Stimulated activated memory B cell treated with anti-CD40 and anti-IgM and Interleukin-4, amounts not matched to agents 10 μg/mL and 1 μg/mL and 100 μg/mL, for 72 hours (primary cell): ENCODE data around the gene TMEM106C.

Source experiments
- ATAC-seq: fragments of 150-1000 bp; cut with Tn5 transposase; 2 replicates; pipeline ENCODE4 v1.10.0; 2021
- H3K27ac Mint-ChIP-seq: one replicate; pipeline ENCODE4 v1.8.0; 2022; ENCODE audit warnings: mild to moderate bottlenecking, mixed read lengths
- H3K27me3 Mint-ChIP-seq: one replicate; pipeline ENCODE4 v1.8.0; 2022; ENCODE audit warnings: mixed read lengths
- H3K36me3 Mint-ChIP-seq: one replicate; pipeline ENCODE4 v1.8.0; 2022; ENCODE audit warnings: mixed read lengths
- H3K4me1 Mint-ChIP-seq: one replicate; pipeline ENCODE4 v1.8.0; 2022; ENCODE audit warnings: mixed read lengths
- H3K4me3 Mint-ChIP-seq: one replicate; pipeline ENCODE4 v1.8.0; 2022; ENCODE audit warnings: mild to moderate bottlenecking, moderate library complexity, mixed read lengths
- H3K9me3 Mint-ChIP-seq: one replicate; pipeline ENCODE4 v1.8.0; 2022; ENCODE audit warnings: mixed read lengths

TMEM106C gene

DNA sequence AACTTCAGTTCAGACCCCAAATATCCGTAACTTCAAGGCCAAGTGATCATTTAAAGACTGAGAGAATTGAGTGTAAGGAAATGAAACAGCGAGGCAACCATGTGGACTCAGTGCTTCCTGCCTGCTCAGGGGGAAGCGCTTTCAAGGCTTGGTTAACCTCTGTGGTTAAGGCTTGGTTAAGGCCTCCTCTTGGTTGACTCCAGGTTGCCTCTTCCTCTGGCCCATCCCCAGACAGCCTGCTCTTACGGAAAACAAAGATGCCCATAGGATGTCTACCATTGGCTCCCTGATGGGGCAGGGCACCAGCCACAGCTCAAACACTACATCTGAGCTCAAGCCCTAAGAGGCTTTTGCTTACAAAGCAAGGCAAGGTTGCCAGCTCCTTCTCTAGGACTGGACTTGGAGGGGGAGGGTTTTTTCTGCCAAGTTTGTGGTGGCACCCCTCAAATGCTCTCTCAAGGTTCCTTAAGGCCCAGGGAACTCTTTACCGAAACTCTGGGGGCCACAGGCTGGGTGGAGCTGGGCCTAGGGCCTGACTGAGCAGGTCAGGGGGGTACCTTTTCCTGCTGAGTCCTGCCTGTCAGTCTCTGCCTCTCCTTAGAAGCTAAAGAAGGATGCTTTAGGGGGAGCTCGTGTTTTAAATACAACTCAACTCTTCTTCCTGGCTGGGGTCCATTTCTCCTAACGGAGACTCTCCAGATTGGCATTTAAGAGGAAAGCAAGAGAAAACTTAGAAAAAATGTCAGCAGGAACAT is 27.1 kb downstream of the TMEM106C start:
- no peak overlapping the region for H3K4me3 Mint-ChIP-seq

DNA sequence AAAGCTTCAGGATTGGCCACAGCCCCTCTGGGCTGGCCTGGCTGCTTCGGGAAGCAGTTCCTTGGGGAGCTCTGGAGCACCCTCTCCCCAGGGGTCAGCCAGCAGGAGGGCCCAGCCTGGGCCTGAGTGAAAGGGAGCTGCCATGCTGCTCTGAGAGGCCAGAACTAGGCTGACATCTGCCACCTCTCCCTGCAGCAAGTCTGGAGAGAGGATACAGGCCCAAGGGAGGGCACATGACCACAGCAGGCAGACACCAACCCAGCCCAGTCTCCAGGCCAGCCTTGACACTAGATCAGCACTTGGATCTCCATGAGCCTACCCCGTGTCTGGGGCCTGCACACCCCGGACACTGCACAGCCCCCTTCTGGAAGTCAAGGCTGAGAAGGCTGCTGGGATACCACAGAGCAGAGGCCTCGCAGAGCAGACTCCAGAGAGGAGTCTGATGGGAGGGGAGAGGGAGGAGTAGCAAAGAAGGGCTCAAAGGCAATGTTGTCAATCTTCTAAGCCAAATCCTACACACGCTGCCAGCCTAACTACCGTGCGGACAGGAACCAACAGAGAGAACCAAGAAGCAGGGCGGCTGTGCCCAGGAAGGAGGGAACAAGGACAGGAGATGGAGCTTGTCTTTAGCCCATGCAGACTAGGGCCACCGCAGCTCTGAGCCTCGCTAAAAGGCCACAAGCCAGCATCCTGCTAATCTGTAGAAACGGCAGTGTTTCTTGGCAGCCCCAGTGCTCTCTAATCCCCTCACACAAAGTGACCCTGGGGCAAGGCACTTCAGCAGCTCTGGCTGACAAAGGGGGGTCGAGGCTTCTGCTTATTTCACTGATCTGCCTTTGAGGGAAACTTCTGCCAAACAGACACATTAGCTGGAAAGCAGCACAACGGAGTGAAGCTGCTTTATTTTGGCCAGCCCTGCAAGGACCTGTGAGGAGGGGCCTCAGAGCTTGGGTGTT is 28.0 kb downstream of the TMEM106C start:
- H3K27me3 Mint-ChIP-seq, result peaks cover 39% of the 10 kb centered on the region
- ATAC-seq, result no peak
- no peak overlapping the region for H3K27ac Mint-ChIP-seq
- no peaks in the 10 kb centered on the region for H3K36me3 Mint-ChIP-seq
- no peak overlapping the region for H3K4me3 Mint-ChIP-seq
- no peaks in the 10 kb centered on the region for H3K9me3 Mint-ChIP-seq
- peaks cover 37% of the 10 kb centered on the region for H3K4me1 Mint-ChIP-seq

More for the DNA sequence above, 27.1 kb downstream of the TMEM106C start:
- Mint-ChIP-seq H3K36me3 (no peaks in the 10 kb centered on the region), H3K4me1 (peaks cover 39% of the 10 kb centered on the region), H3K27ac (peak overlapping the region; percentile 45), H3K27me3 (peaks cover 33% of the 10 kb centered on the region), H3K9me3 (no peaks in the 10 kb centered on the region)
- peak; percentile 94 for ATAC-seq

DNA sequence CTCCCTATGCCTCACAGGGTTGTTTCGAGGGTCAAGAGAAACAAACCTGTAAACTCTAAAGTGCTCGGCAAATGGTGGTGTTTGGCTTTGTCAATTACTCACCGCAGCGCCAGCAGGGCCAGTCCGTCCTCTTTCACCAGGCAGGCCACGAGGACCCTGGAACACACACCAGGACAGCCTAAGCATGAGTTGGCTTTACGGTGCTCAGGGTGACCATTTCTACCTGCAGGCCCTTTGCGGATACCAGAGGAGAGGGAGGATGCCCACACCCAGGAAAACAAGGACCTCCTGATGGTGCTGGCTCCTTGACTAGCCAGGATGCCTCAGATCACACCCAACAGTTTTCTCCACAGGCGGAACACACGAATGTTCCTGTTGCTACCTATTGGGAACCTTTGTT is 29.4 kb downstream of the TMEM106C start:
- peaks cover 34% of the 10 kb centered on the region for H3K4me1 Mint-ChIP-seq
- H3K36me3 Mint-ChIP-seq, result no peaks in the 10 kb centered on the region
- H3K27me3 Mint-ChIP-seq, result peaks cover 50% of the 10 kb centered on the region
- no peak for ATAC-seq
- no peak overlapping the region for H3K27ac Mint-ChIP-seq
- H3K9me3 Mint-ChIP-seq, result no peaks in the 10 kb centered on the region
- H3K4me3 Mint-ChIP-seq, result no peak overlapping the region

DNA sequence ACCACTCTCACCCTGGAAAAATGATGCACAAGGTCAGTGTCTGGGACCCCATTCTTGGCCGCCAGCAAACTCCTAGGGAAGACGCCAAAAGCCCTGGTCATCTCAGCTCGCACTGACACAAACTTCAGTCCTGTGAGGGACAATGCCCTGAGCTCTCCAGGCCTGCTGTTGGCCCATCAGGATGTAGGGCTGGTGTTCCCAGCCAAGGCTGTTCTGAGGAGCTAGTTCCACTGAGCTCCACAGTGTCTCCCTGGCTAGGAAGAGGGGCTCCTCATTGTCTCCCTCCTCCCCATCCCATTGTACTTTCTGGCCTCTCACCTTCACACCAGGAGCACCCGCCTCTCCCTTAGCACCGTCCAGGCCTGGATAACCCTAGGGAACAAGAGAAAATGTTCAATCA is 30.1 kb downstream of the TMEM106C start:
- ATAC-seq, result no peak
- H3K4me1 Mint-ChIP-seq, result peaks cover 28% of the 10 kb centered on the region
- no peaks in the 10 kb centered on the region for H3K36me3 Mint-ChIP-seq
- H3K27ac Mint-ChIP-seq, result no peak overlapping the region
- H3K9me3 Mint-ChIP-seq, result no peaks in the 10 kb centered on the region
- H3K27me3 Mint-ChIP-seq, result peaks cover 52% of the 10 kb centered on the region
- no peak overlapping the region for H3K4me3 Mint-ChIP-seq

DNA sequence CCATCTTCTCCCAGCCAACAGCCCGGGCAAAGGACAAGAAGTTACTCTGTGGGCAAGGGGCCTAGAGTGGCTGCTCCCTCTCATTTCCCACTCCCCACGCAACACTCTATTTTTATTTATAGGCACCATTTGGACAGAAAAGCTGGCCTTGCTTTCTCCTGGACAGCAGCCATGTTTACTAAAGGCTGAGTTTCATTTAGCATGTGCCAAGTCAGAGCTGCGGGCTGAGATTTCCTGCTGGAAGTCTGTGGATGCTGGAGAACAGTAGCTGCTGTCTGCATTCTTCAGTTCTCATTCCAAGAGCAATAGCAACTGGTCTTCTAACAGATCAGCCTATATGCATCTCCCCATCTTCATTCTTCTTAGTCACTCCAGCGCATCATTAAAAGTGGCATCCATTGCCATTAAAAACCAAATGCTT is 32.6 kb downstream of the TMEM106C start:
- no peaks in the 10 kb centered on the region for H3K9me3 Mint-ChIP-seq
- no peaks in the 10 kb centered on the region for H3K36me3 Mint-ChIP-seq
- H3K4me3 Mint-ChIP-seq, result no peak overlapping the region
- H3K27ac Mint-ChIP-seq, result no peak overlapping the region
- ATAC-seq, result no peak
- peaks cover 8% of the 10 kb centered on the region for H3K4me1 Mint-ChIP-seq
- H3K27me3 Mint-ChIP-seq, result peaks cover 71% of the 10 kb centered on the region

DNA sequence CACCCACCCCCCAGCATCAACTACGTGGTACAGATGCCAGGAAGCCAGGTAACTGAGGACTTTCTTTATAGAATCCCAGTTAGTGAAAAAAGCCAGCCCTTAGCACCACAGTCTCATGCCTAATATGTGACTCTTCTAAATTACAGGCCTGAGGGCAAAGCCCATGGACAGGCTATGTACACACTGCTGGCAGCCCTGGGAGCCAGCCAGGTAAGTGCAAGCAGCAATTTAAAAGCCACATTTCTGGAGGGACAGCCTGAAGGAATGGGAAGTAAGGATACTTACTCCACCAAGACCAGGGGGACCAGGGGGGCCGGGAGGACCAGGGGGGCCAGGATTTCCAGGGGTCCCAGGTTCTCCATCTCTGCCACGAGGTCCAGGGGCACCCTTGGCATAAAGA is 33.9 kb downstream of the TMEM106C start:
- Mint-ChIP-seq H3K36me3 (no peaks in the 10 kb centered on the region), H3K27me3 (peaks cover 85% of the 10 kb centered on the region), H3K9me3 (no peaks in the 10 kb centered on the region), H3K4me3 (no peak overlapping the region), H3K27ac (no peak overlapping the region), H3K4me1 (peaks cover 16% of the 10 kb centered on the region)
- ATAC-seq, result no peak

DNA sequence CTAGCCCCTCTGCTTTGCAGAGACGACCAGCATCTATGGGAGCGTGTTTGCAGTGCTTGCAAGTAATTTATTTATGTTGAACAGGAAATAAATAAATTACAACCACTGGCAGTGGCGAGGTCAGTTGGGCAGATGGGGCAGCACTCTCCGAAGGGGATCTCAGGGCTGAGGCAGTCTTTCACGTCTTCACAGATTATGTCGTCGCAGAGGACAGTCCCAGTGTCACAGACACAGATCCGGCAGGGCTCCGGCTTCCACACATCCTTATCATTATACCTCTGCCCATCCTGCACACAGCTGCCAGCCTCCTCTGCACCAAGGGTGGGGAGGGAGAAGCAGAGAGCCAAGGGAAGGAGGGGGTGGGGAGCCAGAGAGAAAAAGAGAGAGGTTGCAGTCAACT is 36.4 kb downstream of the TMEM106C start:
- Mint-ChIP-seq H3K27me3 (peaks cover 86% of the 10 kb centered on the region), H3K9me3 (no peaks in the 10 kb centered on the region), H3K4me3 (no peak overlapping the region), H3K27ac (no peak overlapping the region), H3K36me3 (no peaks in the 10 kb centered on the region), H3K4me1 (peaks cover 33% of the 10 kb centered on the region)
- ATAC-seq, result no peak

GRCh38 chr12:48000878-48001504 is 37.6 kb downstream of the TMEM106C start:
- Mint-ChIP-seq H3K27me3 (peaks cover 86% of the 10 kb centered on the region), H3K27ac (no peak overlapping the region), H3K4me3 (peak overlapping the region; percentile 62), H3K36me3 (no peaks in the 10 kb centered on the region), H3K9me3 (no peaks in the 10 kb centered on the region), H3K4me1 (peaks cover 33% of the 10 kb centered on the region)
- ATAC-seq, result no peak

- H3K9me3 Mint-ChIP-seq, result no peaks in the 10 kb centered on the region
- H3K4me1 Mint-ChIP-seq, result peaks cover 33% of the 10 kb centered on the region
- no peak overlapping the region for H3K27ac Mint-ChIP-seq
- no peaks in the 10 kb centered on the region for H3K36me3 Mint-ChIP-seq
- no peak for ATAC-seq
- peaks cover 91% of the 10 kb centered on the region for H3K27me3 Mint-ChIP-seq
- H3K4me3 Mint-ChIP-seq, result peak overlapping the region; percentile 62
These were observed 38.4 kb downstream of the TMEM106C start for GRCh38 chr12:48001505-48002413.

GRCh38 chr12:48002414-48002730 is 39.0 kb downstream of the TMEM106C start:
- Mint-ChIP-seq H3K27ac (no peak overlapping the region), H3K27me3 (peaks cover 85% of the 10 kb centered on the region), H3K4me3 (peak overlapping the region; percentile 62), H3K9me3 (no peaks in the 10 kb centered on the region), H3K36me3 (no peaks in the 10 kb centered on the region), H3K4me1 (peaks cover 33% of the 10 kb centered on the region)
- no peak for ATAC-seq

DNA sequence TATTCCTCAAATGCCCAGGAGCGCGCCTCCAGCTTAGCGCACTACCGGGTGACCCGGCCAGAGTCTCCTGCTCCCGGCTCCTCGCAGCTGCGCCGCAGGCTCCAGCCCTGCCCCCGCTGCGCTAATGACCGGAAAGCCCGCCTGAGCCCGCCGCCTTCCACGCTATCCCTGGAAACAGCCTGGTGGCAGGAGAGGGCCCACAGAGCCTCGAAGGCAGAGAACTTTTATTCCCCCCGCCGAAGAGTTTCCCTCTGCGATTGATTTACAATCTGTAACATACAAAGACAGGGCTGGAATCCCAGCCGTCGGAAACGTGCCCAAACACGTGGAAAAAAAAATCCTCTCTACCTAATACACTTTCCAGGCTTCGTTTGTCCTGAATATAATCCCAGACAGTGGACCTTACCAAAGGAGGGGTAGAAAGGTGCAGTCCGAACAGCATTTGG is 39.4 kb downstream of the TMEM106C start:
- H3K4me1 Mint-ChIP-seq, result peaks cover 33% of the 10 kb centered on the region
- H3K36me3 Mint-ChIP-seq, result no peaks in the 10 kb centered on the region
- H3K27ac Mint-ChIP-seq, result no peak overlapping the region
- no peaks in the 10 kb centered on the region for H3K9me3 Mint-ChIP-seq
- ATAC-seq, result no peak
- H3K27me3 Mint-ChIP-seq, result peaks cover 85% of the 10 kb centered on the region
- H3K4me3 Mint-ChIP-seq, result peak overlapping the region; percentile 4

- no peak for ATAC-seq
- peaks cover 33% of the 10 kb centered on the region for H3K4me1 Mint-ChIP-seq
- no peaks in the 10 kb centered on the region for H3K9me3 Mint-ChIP-seq
- H3K27me3 Mint-ChIP-seq, result peaks cover 85% of the 10 kb centered on the region
- no peaks in the 10 kb centered on the region for H3K36me3 Mint-ChIP-seq
- no peak overlapping the region for H3K27ac Mint-ChIP-seq
- peak overlapping the region; percentile 50 for H3K4me3 Mint-ChIP-seq
These were observed 40.0 kb downstream of the TMEM106C start for GRCh38 chr12:48003226-48004052.

GRCh38 chr12:48004053-48004941 is 40.9 kb downstream of the TMEM106C start, which contains the start of gene COL2A1:
TSS of gene COL2A1 (minus strand) at chr12:48004476. CDS start at chr12:48004321, 155 bp downstream.
- H3K36me3 Mint-ChIP-seq, result no peaks in the 10 kb centered on the region
- peaks cover 33% of the 10 kb centered on the region for H3K4me1 Mint-ChIP-seq
- H3K27me3 Mint-ChIP-seq, result peaks cover 85% of the 10 kb centered on the region
- no peaks in the 10 kb centered on the region for H3K9me3 Mint-ChIP-seq
- peak; percentile 46 for ATAC-seq
- H3K4me3 Mint-ChIP-seq, result peak within 1 kb of the TSS; percentile 50
- no peak within 1 kb of the TSS for H3K27ac Mint-ChIP-seq
